MM.1S (cell line): ENCODE measurements around the gene WDFY4.
A peak's percentile ranks its signal among the peaks of the same experiment; 100 is the strongest.

ENCODE experiments used
- DNase-seq: peaks from one replicate; pipeline ENCODE4 v3.0.0-alpha.2; 2015
- H2AFZ ChIP-seq: fragments of 300-600 bp; sonication (generic); 2 replicates; pipeline ENCODE4 v1.6.0; 2016; ENCODE audit warnings: antibody characterized with exemption, low read length
- H3F3A ChIP-seq: fragments of 300-600 bp; sonication (generic); 2 replicates; pipeline ENCODE4 v1.6.1; 2016; ENCODE audit warnings: mild to moderate bottlenecking, antibody characterized with exemption, low read length, moderate library complexity, mixed read lengths; ENCODE audit not compliant: insufficient read depth
- H3K27ac ChIP-seq: fragments of 300-600 bp; sonication (generic); 2 replicates; pipeline ENCODE4 v1.5.1; 2016; ENCODE audit warnings: mild to moderate bottlenecking, low read length
- H3K27me3 ChIP-seq: fragments of 300-600 bp; sonication (generic); replicated peaks from 2 replicates; pipeline ENCODE4 v1.6.0; 2016; ENCODE audit warnings: low read length; ENCODE audit not compliant: insufficient read depth
- H3K36me3 ChIP-seq: fragments of 300-600 bp; sonication (generic); replicated peaks from 2 replicates; pipeline ENCODE4 v1.6.1; 2016; ENCODE audit warnings: mild to moderate bottlenecking, low read length, mixed read lengths; ENCODE audit not compliant: insufficient read depth
- H3K4me1 ChIP-seq: fragments of 300-600 bp; sonication (generic); 2 replicates; pipeline ENCODE4 v1.6.1; 2016; ENCODE audit warnings: low read length, mixed read lengths
- H3K4me2 ChIP-seq: fragments of 300-600 bp; sonication (generic); 2 replicates; pipeline ENCODE4 v1.6.0; 2016; ENCODE audit warnings: low read depth, low read length
- H3K4me3 ChIP-seq: fragments of 300-600 bp; sonication (generic); 2 replicates; pipeline ENCODE4 v1.5.1; 2016; ENCODE audit warnings: low read length, mixed read lengths
- H3K79me2 ChIP-seq: fragments of 300-600 bp; sonication (generic); 2 replicates; pipeline ENCODE4 v1.6.1; 2016; ENCODE audit warnings: mixed run types, low read length, mixed read lengths
- H3K9ac ChIP-seq: fragments of 300-600 bp; sonication (generic); 2 replicates; pipeline ENCODE4 v1.6.1; 2016; ENCODE audit warnings: low read length, mixed read lengths
- H3K9me2 ChIP-seq: fragments of 300-600 bp; sonication (generic); replicated peaks from 2 replicates; pipeline ENCODE4 v1.6.1; 2016; ENCODE audit warnings: mild to moderate bottlenecking, low read length, mixed read lengths; ENCODE audit not compliant: insufficient read depth
- H3K9me3 ChIP-seq: fragments of 300-600 bp; sonication (generic); replicated peaks from 2 replicates; pipeline ENCODE4 v1.6.1; 2016; ENCODE audit warnings: mild to moderate bottlenecking, low read length, mixed read lengths; ENCODE audit not compliant: insufficient read depth
- H4K20me1 ChIP-seq: fragments of 300-600 bp; sonication (generic); 2 replicates; pipeline ENCODE4 v1.6.1; 2016; ENCODE audit warnings: mild to moderate bottlenecking, low read length, moderate library complexity, mixed read lengths; ENCODE audit not compliant: insufficient read depth
- CTCF ChIP-seq: fragments of 300-600 bp; sonication (generic); IDR thresholded peaks from 2 replicates; pipeline ENCODE4 v1.5.1; 2016; ENCODE audit warnings: antibody characterized with exemption, low read length, mixed read lengths
- EZH2 ChIP-seq: fragments of 300-600 bp; sonication (generic); optimal IDR thresholded peaks from 2 replicates; pipeline ENCODE3; 2017; ENCODE audit warnings: low read depth, mild to moderate bottlenecking, antibody characterized with exemption, low read length, mixed read lengths
- EZH2phosphoT487 ChIP-seq: fragments of 300-600 bp; sonication (generic); IDR thresholded peaks from 2 replicates; pipeline ENCODE4 v1.6.1; 2018; ENCODE audit warnings: antibody characterized with exemption, low read length

Gene WDFY4

DNA sequence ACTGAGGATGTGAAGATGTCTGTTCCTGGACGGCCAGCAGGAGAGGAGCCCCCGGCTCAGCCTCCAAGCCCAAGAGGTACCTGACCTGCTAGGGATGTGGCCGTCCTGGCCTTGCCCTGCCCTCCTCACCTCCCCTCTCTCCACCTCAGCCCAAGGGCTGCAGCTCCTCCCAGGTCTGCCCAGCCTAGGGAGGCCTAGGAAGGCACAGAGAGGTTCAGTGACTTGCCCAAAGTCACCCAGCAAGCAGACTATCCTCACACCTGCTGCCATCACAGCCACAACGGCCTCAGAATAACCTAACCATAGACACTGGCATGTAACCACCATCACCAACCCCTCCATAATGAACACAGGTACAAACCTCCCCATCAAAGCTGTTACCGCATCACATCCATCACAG lies 293.6 kb downstream of the WDFY4 start:
- no peaks in the 10 kb centered on the region for H3K4me1 ChIP-seq
- no peak overlapping the region for H2AFZ ChIP-seq
- H3K27me3 ChIP-seq, result no peaks in the 10 kb centered on the region
- DNase-seq, result no peak
- no peaks in the 10 kb centered on the region for H3K36me3 ChIP-seq
- no peaks in the 10 kb centered on the region for H3K79me2 ChIP-seq
- H3F3A ChIP-seq, result no peaks in the 10 kb centered on the region
- no peak overlapping the region for H3K4me2 ChIP-seq
- TF ChIP-seq CTCF, result no peak
- H3K27ac ChIP-seq, result no peak overlapping the region
- no peaks in the 10 kb centered on the region for H4K20me1 ChIP-seq
- no peaks in the 10 kb centered on the region for H3K9me3 ChIP-seq
- H3K4me3 ChIP-seq, result no peak overlapping the region
- H3K9ac ChIP-seq, result no peak overlapping the region
- H3K9me2 ChIP-seq, result no peaks in the 10 kb centered on the region

- no peaks in the 10 kb centered on the region for H3K9me2 ChIP-seq
- no peaks in the 10 kb centered on the region for H3K36me3 ChIP-seq
- H3K4me1 ChIP-seq, result no peaks in the 10 kb centered on the region
- no peak overlapping the region; the same call in 1 of the 2 replicates for H2AFZ ChIP-seq
- TF ChIP-seq CTCF (peak; percentile 91), EZH2phosphoT487 (no peak), EZH2 (no peak)
- H3K27ac ChIP-seq, result no peak overlapping the region
- no peaks in the 10 kb centered on the region for H4K20me1 ChIP-seq
- H3F3A ChIP-seq, result no peaks in the 10 kb centered on the region
- no peak overlapping the region for H3K4me2 ChIP-seq
- no peaks in the 10 kb centered on the region for H3K27me3 ChIP-seq
- no peaks in the 10 kb centered on the region for H3K79me2 ChIP-seq
- H3K9ac ChIP-seq, result no peak overlapping the region
- peak; percentile 59 for DNase-seq
- H3K4me3 ChIP-seq, result no peak overlapping the region
- H3K9me3 ChIP-seq, result no peaks in the 10 kb centered on the region
Measured at GRCh38 chr10:48981310-48981907, 296.7 kb downstream of the WDFY4 start.

GRCh38 chr10:48982584-48982983 lies 297.9 kb downstream of the WDFY4 start:
- Histone ChIP-seq H3K9me3 (no peaks in the 10 kb centered on the region), H3K27me3 (no peaks in the 10 kb centered on the region), H3K9me2 (no peaks in the 10 kb centered on the region), H3K4me2 (no peak overlapping the region), H3K4me1 (no peaks in the 10 kb centered on the region), H2AFZ (no peak overlapping the region), H4K20me1 (no peaks in the 10 kb centered on the region), H3K9ac (no peak overlapping the region), H3F3A (no peaks in the 10 kb centered on the region), H3K79me2 (no peaks in the 10 kb centered on the region), H3K27ac (no peak overlapping the region), H3K4me3 (no peak overlapping the region), H3K36me3 (no peaks in the 10 kb centered on the region)
- TF ChIP-seq EZH2 (no peak), CTCF (no peak), EZH2phosphoT487 (no peak)
- DNase-seq, result no peak
